Stimulated activated CD4-positive, alpha-beta T cell treated with anti-CD3 and anti-CD28 coated beads, TNF-alpha, amount 100 ng/mL, for 4 hours (primary cell): Measurements from ENCODE around the gene MAP3K4.
A peak's percentile ranks its signal among the peaks of the same experiment; 100 is the strongest.

Experiments used
- DNase-seq, 3 experiments: peaks; one replicate each; pipeline ENCODE4 v3.0.0-alpha.2; 2020; ENCODE audit warnings: low read depth in 3 of 3

Gene MAP3K4

DNA sequence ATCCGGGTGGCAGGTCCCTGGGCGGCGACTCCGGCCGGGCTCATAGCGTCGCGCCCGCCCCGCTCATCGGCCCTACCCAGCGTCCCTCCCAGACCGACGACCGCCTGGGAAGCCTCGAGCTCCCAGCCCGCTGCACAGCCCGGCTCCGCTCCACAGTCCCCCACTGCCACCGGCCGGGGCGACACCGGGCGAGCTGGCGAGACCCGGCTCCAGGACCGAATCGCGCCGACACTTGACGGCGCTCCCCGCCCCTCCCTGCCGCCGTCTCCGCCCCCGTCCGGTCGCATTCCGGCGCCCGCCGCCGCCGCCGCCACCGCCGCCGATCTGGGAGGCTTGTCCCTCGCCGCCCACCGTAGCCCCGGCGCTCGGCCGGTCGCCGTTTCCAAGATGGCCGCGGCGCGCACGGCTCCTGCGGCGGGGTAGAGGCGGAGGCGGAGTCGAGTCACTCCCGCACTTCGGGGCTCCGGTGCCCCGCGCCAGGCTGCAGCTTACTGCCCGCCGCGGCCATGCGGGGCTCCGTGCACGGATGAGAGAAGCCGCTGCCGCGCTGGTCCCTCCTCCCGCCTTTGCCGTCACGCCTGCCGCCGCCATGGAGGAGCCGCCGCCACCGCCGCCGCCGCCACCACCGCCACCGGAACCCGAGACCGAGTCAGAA, at the start of gene MAP3K4:
Gene MAP3K4 (plus strand): TSS at position 364 of the 655 bp plus-strand sequence. CDS start 163 bp downstream, at position 527.
- DNase-seq, result peak; percentile 60 to 78 (median 68)

DNA sequence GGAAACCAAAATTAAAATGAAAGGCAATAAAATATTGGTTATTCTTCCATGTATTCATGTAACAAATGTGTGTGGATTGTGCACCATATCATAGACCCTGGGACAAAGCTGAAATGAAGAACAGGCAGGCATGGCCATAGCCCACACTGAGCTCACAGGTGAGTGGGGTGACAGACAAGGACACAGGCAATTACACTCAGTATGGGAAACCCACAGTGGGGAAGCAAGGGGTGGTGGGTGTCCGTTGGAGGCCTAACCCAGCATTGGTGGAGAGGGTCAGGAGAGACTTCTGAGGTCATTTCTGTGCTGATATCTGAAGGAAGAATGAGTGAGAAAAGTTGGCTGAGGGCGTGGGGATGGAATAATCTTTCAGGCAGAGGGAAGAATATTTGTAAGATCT, 47.6 kb upstream of the MAP3K4 start:
- DNase-seq, result no peak

GRCh38 chr6:160945516-160946177, 45.9 kb upstream of the MAP3K4 start:
- DNase-seq, result no peak

- no peak for DNase-seq
Observed at GRCh38 chr6:160949531-160949930, 42.0 kb upstream of the MAP3K4 start.

GRCh38 chr6:160950507-160950906, 41.1 kb upstream of the MAP3K4 start:
- DNase-seq, result no peak

GRCh38 chr6:160951187-160952030, 40.2 kb upstream of the MAP3K4 start:
- no peak for DNase-seq

GRCh38 chr6:160952633-160953281, 38.8 kb upstream of the MAP3K4 start:
- no peak for DNase-seq

- no peak for DNase-seq
Observed at GRCh38 chr6:160955508-160956295, 35.9 kb upstream of the MAP3K4 start.

GRCh38 chr6:160956300-160957035, 35.1 kb upstream of the MAP3K4 start:
- no peak for DNase-seq

DNA sequence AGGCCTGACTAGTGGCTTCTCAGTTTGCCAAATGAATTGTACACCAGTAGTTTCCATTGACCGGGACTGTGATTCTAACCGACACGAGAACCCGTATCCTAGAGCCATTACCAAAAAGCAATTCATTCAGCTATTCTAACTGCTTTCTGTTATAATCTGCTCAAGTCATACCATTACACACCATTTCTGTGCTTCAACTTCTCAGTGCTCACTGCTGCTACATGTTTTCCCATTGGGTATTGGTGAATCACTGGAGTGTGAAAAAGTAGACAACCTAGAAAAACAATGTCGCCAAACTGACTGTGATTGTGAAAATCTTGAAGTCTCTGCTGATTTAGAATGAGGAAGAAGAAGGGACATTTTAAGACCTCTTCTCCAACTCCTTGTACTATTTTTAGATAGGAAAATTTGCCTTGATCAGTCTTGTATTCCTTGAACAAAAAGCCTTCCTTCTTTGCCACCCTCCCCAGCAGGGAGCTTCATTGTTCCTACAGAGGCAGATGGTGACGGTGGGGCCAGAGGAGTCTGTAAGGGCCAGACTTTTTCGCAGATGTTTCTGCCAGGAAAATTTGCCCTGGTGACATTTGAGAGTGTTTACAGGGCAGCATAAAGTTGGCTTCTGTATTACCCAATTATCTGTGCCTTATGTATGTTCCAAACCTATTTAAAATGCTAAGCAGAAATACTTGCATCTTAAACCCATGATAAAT, 31.7 kb upstream of the MAP3K4 start:
- no peak for DNase-seq

GRCh38 chr6:160960839-160961238, 30.7 kb upstream of the MAP3K4 start:
- no peak for DNase-seq

GRCh38 chr6:160962835-160963623, 28.5 kb upstream of the MAP3K4 start:
- DNase-seq, result no peak

GRCh38 chr6:160963651-160964050, 27.9 kb upstream of the MAP3K4 start:
- DNase-seq, result no peak

DNA sequence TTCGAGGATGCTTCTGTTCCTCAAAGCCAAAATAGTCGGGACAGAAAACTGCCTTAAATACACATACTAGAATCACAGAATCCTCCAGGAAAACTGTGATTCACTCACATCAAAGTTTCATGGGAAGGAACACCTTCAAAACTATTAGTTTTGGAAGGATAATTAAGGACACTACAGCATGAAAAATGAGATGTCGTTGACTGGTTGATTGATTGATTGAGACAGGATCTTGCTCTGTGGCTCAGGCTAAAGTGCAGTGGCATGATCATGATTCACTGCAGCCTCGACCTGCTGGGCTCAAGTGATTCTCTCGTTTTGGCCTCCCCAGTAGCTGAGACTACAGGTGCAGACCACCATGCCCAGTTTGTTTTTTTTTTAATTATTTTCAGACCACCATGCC, 25.7 kb upstream of the MAP3K4 start:
- DNase-seq, result no peak

GRCh38 chr6:160966493-160967229, 24.9 kb upstream of the MAP3K4 start:
- DNase-seq, result no peak

GRCh38 chr6:160967351-160967750, 24.2 kb upstream of the MAP3K4 start:
- DNase-seq, result no peak

GRCh38 chr6:160967833-160968232, 23.7 kb upstream of the MAP3K4 start:
- DNase-seq, result no peak

GRCh38 chr6:160971171-160971570, 20.4 kb upstream of the MAP3K4 start:
- no peak for DNase-seq
